Uterus (tissue), 2 donors: Measurements from ENCODE around the gene TRIM68.

Experiments
- CTCF ChIP-seq, 4 experiments: fragments of 200-600 bp in 2 of 4; fragments of 450-650 bp in 2 of 4; sonication (generic) in 2 of 4; IDR thresholded peaks; one replicate each; pipeline ENCODE4 v1.5.1; 2016 to 2019; ENCODE audit warnings: antibody characterized with exemption in 4 of 4, mild to moderate bottlenecking in 2 of 4, moderate library complexity in 1 of 4
- POLR2A ChIP-seq, 2 donors: fragments of 450-650 bp; IDR thresholded peaks; one replicate each; pipeline ENCODE4 v1.6.1; 2016; ENCODE audit warnings: antibody characterized with exemption in 2 of 2, mild to moderate bottlenecking in 1 of 2, moderate library complexity in 1 of 2

GRCh38 chr11:4565371-4565770 lies 42.7 kb downstream of the TRIM68 start:
- TF ChIP-seq CTCF (IDR thresholded peaks at IDR 0.05) (no peak), POLR2A (IDR thresholded peaks at IDR 0.05) (no peak)
